Measurements from ENCODE around the gene CNNM4.

GRCh38 chr2:96837575-96837974 is 76.9 kb downstream of the CNNM4 start:
- TF ChIP-seq, protein P1, sequence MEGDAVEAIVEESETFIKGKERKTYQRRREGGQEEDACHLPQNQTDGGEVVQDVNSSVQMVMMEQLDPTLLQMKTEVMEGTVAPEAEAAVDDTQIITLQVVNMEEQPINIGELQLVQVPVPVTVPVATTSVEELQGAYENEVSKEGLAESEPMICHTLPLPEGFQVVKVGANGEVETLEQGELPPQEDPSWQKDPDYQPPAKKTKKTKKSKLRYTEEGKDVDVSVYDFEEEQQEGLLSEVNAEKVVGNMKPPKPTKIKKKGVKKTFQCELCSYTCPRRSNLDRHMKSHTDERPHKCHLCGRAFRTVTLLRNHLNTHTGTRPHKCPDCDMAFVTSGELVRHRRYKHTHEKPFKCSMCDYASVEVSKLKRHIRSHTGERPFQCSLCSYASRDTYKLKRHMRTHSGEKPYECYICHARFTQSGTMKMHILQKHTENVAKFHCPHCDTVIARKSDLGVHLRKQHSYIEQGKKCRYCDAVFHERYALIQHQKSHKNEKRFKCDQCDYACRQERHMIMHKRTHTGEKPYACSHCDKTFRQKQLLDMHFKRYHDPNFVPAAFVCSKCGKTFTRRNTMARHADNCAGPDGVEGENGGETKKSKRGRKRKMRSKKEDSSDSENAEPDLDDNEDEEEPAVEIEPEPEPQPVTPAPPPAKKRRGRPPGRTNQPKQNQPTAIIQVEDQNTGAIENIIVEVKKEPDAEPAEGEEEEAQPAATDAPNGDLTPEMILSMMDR (tag by site-specific recombination; IDR thresholded peaks at IDR 0.05): no peak
- TF ChIP-seq ZNF26 (tag by site-specific recombination; IDR thresholded peaks at IDR 0.05) (no peak), ZNF521 (tag by site-specific recombination; IDR thresholded peaks at IDR 0.05) (no peak), ZNF18 (tag by site-specific recombination; IDR thresholded peaks at IDR 0.05) (no peak), ZIC2 (tag by site-specific recombination; IDR thresholded peaks at IDR 0.05) (no peak), KLF16 (tag by site-specific recombination; IDR thresholded peaks at IDR 0.05) (no peak), ZNF600 (tag by site-specific recombination; IDR thresholded peaks at IDR 0.05) (no peak), ZNF148 (tag by site-specific recombination; IDR thresholded peaks at IDR 0.05; ENCODE audit: borderline replicate concordance) (no peak), ZNF747 (tag by site-specific recombination; IDR thresholded peaks at IDR 0.05) (no peak), KLF7 (tag by site-specific recombination; IDR thresholded peaks at IDR 0.05; ENCODE audit: borderline replicate concordance) (no peak), ZNF837 (tag by site-specific recombination; IDR thresholded peaks at IDR 0.05) (no peak), REST (tag by site-specific recombination; IDR thresholded peaks at IDR 0.05) (no peak)
- TF ChIP-seq, protein P2, sequence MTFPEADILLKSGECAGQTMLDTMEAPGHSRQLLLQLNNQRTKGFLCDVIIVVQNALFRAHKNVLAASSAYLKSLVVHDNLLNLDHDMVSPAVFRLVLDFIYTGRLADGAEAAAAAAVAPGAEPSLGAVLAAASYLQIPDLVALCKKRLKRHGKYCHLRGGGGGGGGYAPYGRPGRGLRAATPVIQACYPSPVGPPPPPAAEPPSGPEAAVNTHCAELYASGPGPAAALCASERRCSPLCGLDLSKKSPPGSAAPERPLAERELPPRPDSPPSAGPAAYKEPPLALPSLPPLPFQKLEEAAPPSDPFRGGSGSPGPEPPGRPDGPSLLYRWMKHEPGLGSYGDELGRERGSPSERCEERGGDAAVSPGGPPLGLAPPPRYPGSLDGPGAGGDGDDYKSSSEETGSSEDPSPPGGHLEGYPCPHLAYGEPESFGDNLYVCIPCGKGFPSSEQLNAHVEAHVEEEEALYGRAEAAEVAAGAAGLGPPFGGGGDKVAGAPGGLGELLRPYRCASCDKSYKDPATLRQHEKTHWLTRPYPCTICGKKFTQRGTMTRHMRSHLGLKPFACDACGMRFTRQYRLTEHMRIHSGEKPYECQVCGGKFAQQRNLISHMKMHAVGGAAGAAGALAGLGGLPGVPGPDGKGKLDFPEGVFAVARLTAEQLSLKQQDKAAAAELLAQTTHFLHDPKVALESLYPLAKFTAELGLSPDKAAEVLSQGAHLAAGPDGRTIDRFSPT (tag by site-specific recombination; IDR thresholded peaks at IDR 0.05): no peak
